HEK293 (cell line): ENCODE results near the gene ZCCHC14.

Experiments used
- CTCF ChIA-PET: fragments of 350-600 bp; formaldehyde crosslinking; extraction: SDS; loops from one replicate; lab custom pipeline; 2021; ENCODE audit warnings: antibody characterized with exemption; lab: Yijun Ruan, JAX
- POLR2A ChIA-PET: fragments of 300-600 bp; formaldehyde crosslinking; extraction: SDS; loops from one replicate; lab custom pipeline; 2020; ENCODE audit warnings: antibody characterized with exemption, inconsistent platforms; lab: Yijun Ruan, JAX
- H3K27ac ChIP-seq: fragments of 200-500 bp; sonication (Bioruptor generic); 2 replicates; pipeline ENCODE4 v1.5.1; 2014; ENCODE audit warnings: low read depth, low read length, control low read depth, inconsistent platforms; ENCODE audit errors: extremely low read depth
- H3K36me3 ChIP-seq, 2 experiments: fragments of 200-500 bp in 1 of 2; sonication (Bioruptor generic) in 1 of 2; 1 replicate in 1 of 2; 2 replicates in 1 of 2; pipeline ENCODE4 v1.5.1; 2014 to 2017; ENCODE audit warnings: inconsistent platforms in 2 of 2, low read length in 2 of 2; ENCODE audit not compliant: control insufficient read depth in 2 of 2, insufficient read depth in 1 of 2
- H3K4me1 ChIP-seq: fragments of 200-500 bp; sonication (Bioruptor generic); 2 replicates; pipeline ENCODE4 v1.5.1; 2014; ENCODE audit warnings: mild to moderate bottlenecking, low read length, inconsistent platforms; ENCODE audit not compliant: control insufficient read depth, insufficient read depth
- H3K4me3 ChIP-seq: 2 replicates; pipeline ENCODE4 v1.5.1; 2011; ENCODE audit warnings: low read depth, mild to moderate bottlenecking, control low read depth, low read length, moderate library complexity
- H3K9me3 ChIP-seq: fragments of 200-500 bp; sonication (Bioruptor generic); 2 replicates; pipeline ENCODE4 v1.5.1; 2014; ENCODE audit warnings: low read depth, low read length, inconsistent platforms; ENCODE audit not compliant: control insufficient read depth, insufficient read depth
- IKZF3 ChIP-seq: fragments of 450-650 bp; IDR thresholded peaks from 2 replicates; pipeline ENCODE4 v1.5.0; 2018; ENCODE audit warnings: missing biosample characterization, mild to moderate bottlenecking, missing genetic modification characterization, moderate library complexity
- YY1 ChIP-seq: fragments of 450-650 bp; formaldehyde crosslinking; IDR thresholded peaks from 2 replicates; pipeline ENCODE4 v1.5.1; 2018; ENCODE audit warnings: missing biosample characterization, missing genetic modification characterization
- ZNF140 ChIP-seq: fragments of 450-650 bp; formaldehyde crosslinking; IDR thresholded peaks from 2 replicates; pipeline ENCODE4 v1.5.1; 2016; ENCODE audit warnings: missing biosample characterization, missing genetic modification characterization
- ZNF175 ChIP-seq: fragments of 450-650 bp; formaldehyde crosslinking; IDR thresholded peaks from 2 replicates; pipeline ENCODE4 v1.5.1; 2016; ENCODE audit warnings: missing biosample characterization, missing genetic modification characterization
- ZNF221 ChIP-seq: fragments of 450-650 bp; formaldehyde crosslinking; IDR thresholded peaks from 2 replicates; pipeline ENCODE4 v1.5.1; 2017; ENCODE audit warnings: missing biosample characterization, missing genetic modification characterization, borderline replicate concordance
- ZNF433 ChIP-seq: fragments of 450-650 bp; formaldehyde crosslinking; IDR thresholded peaks from 2 replicates; pipeline ENCODE4 v1.5.1; 2016; ENCODE audit warnings: missing biosample characterization, missing genetic modification characterization, low read depth
- ZNF785 ChIP-seq: fragments of 450-650 bp; formaldehyde crosslinking; IDR thresholded peaks from 2 replicates; pipeline ENCODE4 v1.5.1; 2016; ENCODE audit warnings: missing biosample characterization, missing genetic modification characterization
- ZNF792 ChIP-seq: fragments of 450-650 bp; formaldehyde crosslinking; IDR thresholded peaks from 2 replicates; pipeline ENCODE4 v1.5.1; 2016; ENCODE audit warnings: missing biosample characterization, missing genetic modification characterization
- TF ChIP-seq, protein P1 (sequence below): fragments of 450-650 bp; formaldehyde crosslinking; IDR thresholded peaks from 2 replicates; pipeline ENCODE4 v1.5.1; 2016; ENCODE audit warnings: missing biosample characterization, missing genetic modification characterization, low read depth
- TF ChIP-seq, protein P2 (sequence below): fragments of 450-650 bp; formaldehyde crosslinking; IDR thresholded peaks from 2 replicates; pipeline ENCODE4 v1.5.1; 2016; ENCODE audit warnings: missing biosample characterization, missing genetic modification characterization
- TF ChIP-seq, protein P3 (sequence below): fragments of 450-650 bp; formaldehyde crosslinking; IDR thresholded peaks from 2 replicates; pipeline ENCODE4 v1.5.1; 2016; ENCODE audit warnings: missing biosample characterization, missing genetic modification characterization, borderline replicate concordance
- TF ChIP-seq, protein P4 (sequence below): fragments of 450-650 bp; formaldehyde crosslinking; IDR thresholded peaks from 2 replicates; pipeline ENCODE4 v1.5.1; 2016; ENCODE audit warnings: missing biosample characterization, missing genetic modification characterization
- TF ChIP-seq, protein P5 (sequence below): fragments of 450-650 bp; formaldehyde crosslinking; IDR thresholded peaks from 2 replicates; pipeline ENCODE4 v1.5.1; 2016; ENCODE audit warnings: missing biosample characterization, missing genetic modification characterization, low read depth
- TF ChIP-seq, protein P6 (sequence below): fragments of 450-650 bp; formaldehyde crosslinking; IDR thresholded peaks from 2 replicates; pipeline ENCODE4; 2016; ENCODE audit warnings: missing biosample characterization, missing genetic modification characterization

Gene ZCCHC14

DNA sequence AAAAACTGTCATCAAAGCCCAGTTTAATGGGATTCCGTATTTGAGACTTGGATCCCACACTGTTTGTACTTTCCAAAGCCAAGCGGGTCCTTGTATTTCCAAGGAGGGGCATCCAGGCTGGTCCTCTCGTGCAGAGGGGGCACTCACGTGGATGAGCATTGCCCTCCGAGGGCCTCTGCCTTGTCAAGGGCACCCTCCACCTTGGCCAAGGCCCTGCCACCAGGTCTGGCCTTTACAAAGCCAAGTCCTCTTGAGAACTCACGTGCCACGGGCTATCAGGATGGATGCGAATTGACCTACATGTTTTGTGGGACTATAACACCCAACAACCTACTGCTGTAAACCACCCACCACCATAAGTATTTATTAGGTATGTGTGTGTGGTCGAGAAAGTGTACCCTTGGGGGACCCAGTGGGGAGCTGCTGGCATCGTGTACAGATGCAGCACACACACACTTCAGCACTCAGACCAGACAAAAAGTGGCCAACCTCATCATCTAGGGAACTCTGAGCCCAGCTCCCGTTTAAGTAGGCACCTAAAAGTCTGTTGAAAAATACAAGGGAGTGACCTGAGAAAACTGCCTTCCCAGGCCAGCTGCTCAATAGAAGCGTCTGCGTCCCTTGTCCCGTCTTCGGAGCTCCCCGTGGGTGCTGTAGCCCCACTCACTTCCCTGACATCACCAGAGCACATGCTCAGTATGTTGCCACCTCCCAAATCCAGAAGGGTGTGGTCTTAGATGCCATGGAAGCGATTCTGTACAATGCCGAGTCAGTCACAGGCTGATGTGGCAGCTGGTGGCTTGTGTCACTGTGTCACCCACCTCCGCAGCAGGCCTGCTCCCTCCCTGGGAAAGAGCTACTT is 87.8 kb downstream of the ZCCHC14 start (continued):
- TF ChIP-seq ZNF175 (tag by site-specific recombination) (no peak), ZNF792 (no peak), YY1 (tag by site-specific recombination) (no peak), ZNF221 (no peak), ZNF140 (tag by site-specific recombination) (no peak), ZNF433 (tag by site-specific recombination) (no peak)
- TF ChIP-seq, protein P1, sequence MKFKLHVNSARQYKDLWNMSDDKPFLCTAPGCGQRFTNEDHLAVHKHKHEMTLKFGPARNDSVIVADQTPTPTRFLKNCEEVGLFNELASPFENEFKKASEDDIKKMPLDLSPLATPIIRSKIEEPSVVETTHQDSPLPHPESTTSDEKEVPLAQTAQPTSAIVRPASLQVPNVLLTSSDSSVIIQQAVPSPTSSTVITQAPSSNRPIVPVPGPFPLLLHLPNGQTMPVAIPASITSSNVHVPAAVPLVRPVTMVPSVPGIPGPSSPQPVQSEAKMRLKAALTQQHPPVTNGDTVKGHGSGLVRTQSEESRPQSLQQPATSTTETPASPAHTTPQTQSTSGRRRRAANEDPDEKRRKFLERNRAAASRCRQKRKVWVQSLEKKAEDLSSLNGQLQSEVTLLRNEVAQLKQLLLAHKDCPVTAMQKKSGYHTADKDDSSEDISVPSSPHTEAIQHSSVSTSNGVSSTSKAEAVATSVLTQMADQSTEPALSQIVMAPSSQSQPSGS: no peak
- TF ChIP-seq, protein P2, sequence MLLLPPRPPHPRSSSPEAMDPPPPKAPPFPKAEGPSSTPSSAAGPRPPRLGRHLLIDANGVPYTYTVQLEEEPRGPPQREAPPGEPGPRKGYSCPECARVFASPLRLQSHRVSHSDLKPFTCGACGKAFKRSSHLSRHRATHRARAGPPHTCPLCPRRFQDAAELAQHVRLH (tag by site-specific recombination): no peak

DNA sequence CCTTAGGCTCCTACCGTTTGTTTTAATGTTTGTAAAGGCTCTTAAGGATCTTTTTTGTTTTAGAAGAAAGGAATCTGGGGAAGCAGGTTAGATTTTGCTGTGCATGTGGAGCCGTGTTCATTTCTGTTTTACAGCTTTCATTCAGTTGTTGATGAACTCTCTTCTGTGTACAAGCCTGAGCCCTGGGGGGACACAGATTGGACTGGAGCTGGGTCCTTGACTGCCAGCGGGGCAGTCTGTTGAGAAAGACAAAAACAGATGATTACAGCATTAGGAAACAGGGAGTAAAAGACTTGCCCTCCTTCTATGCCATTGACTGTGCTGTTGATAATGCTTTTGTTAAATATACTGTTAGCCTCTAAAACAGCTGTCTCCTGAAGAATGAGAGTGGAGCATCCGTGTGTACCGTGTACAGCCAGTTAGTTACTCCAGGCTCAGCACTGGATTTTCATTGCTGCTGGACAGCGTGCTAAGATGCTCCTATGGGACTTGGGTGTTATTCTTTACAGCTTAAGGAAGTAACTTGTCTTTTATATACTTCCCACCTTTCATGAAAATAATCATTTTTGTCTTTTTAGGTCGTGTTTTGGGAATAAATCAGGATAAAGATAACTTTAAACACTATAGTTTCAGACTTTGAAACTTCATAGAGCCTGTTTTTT is 97.5 kb downstream of the ZCCHC14 start:
- no peaks in the 10 kb centered on the region for H3K9me3 ChIP-seq
- no peak overlapping the region for H3K4me3 ChIP-seq
- H3K36me3 ChIP-seq: peaks cover 0 to 19% of the 10 kb centered on the region in 2 experiments; a peak in 2 of 3 replicates
- TF ChIP-seq, protein P3, sequence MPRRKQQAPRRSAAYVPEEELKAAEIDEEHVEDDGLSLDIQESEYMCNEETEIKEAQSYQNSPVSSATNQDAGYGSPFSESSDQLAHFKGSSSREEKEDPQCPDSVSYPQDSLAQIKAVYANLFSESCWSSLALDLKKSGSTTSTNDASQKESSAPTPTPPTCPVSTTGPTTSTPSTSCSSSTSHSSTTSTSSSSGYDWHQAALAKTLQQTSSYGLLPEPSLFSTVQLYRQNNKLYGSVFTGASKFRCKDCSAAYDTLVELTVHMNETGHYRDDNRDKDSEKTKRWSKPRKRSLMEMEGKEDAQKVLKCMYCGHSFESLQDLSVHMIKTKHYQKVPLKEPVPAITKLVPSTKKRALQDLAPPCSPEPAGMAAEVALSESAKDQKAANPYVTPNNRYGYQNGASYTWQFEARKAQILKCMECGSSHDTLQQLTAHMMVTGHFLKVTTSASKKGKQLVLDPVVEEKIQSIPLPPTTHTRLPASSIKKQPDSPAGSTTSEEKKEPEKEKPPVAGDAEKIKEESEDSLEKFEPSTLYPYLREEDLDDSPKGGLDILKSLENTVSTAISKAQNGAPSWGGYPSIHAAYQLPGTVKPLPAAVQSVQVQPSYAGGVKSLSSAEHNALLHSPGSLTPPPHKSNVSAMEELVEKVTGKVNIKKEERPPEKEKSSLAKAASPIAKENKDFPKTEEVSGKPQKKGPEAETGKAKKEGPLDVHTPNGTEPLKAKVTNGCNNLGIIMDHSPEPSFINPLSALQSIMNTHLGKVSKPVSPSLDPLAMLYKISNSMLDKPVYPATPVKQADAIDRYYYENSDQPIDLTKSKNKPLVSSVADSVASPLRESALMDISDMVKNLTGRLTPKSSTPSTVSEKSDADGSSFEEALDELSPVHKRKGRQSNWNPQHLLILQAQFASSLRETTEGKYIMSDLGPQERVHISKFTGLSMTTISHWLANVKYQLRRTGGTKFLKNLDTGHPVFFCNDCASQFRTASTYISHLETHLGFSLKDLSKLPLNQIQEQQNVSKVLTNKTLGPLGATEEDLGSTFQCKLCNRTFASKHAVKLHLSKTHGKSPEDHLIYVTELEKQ (tag by site-specific recombination): no peak
- TF ChIP-seq, protein P4, sequence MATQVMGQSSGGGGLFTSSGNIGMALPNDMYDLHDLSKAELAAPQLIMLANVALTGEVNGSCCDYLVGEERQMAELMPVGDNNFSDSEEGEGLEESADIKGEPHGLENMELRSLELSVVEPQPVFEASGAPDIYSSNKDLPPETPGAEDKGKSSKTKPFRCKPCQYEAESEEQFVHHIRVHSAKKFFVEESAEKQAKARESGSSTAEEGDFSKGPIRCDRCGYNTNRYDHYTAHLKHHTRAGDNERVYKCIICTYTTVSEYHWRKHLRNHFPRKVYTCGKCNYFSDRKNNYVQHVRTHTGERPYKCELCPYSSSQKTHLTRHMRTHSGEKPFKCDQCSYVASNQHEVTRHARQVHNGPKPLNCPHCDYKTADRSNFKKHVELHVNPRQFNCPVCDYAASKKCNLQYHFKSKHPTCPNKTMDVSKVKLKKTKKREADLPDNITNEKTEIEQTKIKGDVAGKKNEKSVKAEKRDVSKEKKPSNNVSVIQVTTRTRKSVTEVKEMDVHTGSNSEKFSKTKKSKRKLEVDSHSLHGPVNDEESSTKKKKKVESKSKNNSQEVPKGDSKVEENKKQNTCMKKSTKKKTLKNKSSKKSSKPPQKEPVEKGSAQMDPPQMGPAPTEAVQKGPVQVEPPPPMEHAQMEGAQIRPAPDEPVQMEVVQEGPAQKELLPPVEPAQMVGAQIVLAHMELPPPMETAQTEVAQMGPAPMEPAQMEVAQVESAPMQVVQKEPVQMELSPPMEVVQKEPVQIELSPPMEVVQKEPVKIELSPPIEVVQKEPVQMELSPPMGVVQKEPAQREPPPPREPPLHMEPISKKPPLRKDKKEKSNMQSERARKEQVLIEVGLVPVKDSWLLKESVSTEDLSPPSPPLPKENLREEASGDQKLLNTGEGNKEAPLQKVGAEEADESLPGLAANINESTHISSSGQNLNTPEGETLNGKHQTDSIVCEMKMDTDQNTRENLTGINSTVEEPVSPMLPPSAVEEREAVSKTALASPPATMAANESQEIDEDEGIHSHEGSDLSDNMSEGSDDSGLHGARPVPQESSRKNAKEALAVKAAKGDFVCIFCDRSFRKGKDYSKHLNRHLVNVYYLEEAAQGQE: peak; percentile 77
- TF ChIP-seq, all 188 proteins: peak for 1
- Histone ChIP-seq H3K4me1 (peaks cover 7% of the 10 kb centered on the region), H3K27ac (no peak overlapping the region)
- POLR2A ChIA-PET: interaction anchor here (0.7 kb wide), 1 partner anchor 63 kb away, joined by 8 read pairs; no protein-coding TSS in a partner anchor
- CTCF ChIA-PET: interaction anchor here (0.6 to 3.0 kb wide), 6 partner anchors 10 to 256 kb away, joined by 3 to 27 read pairs (median 4); partner anchors contain the start of gene FBXO31

DNA sequence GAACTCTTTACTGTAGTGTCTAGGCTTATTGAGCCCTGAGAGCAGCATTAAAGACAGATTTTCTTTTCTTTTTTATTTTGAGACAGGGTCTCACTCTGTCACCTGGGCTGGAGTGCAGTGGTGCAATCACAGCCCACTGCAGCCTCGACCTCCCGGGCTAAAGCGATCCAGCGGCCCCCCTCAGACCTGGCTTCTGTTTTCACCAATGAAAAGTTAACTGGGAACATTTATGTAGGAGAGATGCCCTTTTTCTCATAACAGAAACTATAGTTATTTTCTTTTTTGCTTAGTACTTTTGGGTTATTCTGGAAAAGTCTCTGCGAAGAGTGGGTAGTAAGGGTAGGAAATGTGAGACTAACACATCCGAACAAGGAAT is 99.2 kb downstream of the ZCCHC14 start:
- H3K9me3 ChIP-seq: no peaks in the 10 kb centered on the region
- ChIA-PET POLR2A (interaction anchor here (0.7 to 2.6 kb wide), 2 partner anchors 10 to 76 kb away, joined by 4 to 25 read pairs; partner anchors contain the start of genes C16orf95 and FBXO31), CTCF (interaction anchor here (1.3 to 3.0 kb wide), 4 partner anchors 9 to 242 kb away, joined by 3 to 27 read pairs (median 6); partner anchors contain the start of gene FBXO31)
- peaks cover 7% of the 10 kb centered on the region for H3K4me1 ChIP-seq
- peak overlapping the region; percentile 75 for H3K4me3 ChIP-seq
- no peak overlapping the region for H3K27ac ChIP-seq
- peaks cover 0 to 10% of the 10 kb centered on the region in 2 experiments; a peak in 1 of 3 replicates for H3K36me3 ChIP-seq
- no peak for TF ChIP-seq IKZF3
- TF ChIP-seq, protein P5, sequence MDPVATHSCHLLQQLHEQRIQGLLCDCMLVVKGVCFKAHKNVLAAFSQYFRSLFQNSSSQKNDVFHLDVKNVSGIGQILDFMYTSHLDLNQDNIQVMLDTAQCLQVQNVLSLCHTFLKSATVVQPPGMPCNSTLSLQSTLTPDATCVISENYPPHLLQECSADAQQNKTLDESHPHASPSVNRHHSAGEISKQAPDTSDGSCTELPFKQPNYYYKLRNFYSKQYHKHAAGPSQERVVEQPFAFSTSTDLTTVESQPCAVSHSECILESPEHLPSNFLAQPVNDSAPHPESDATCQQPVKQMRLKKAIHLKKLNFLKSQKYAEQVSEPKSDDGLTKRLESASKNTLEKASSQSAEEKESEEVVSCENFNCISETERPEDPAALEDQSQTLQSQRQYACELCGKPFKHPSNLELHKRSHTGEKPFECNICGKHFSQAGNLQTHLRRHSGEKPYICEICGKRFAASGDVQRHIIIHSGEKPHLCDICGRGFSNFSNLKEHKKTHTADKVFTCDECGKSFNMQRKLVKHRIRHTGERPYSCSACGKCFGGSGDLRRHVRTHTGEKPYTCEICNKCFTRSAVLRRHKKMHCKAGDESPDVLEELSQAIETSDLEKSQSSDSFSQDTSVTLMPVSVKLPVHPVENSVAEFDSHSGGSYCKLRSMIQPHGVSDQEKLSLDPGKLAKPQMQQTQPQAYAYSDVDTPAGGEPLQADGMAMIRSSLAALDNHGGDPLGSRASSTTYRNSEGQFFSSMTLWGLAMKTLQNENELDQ (tag by site-specific recombination): no peak
- no peak for TF ChIP-seq ZNF785 (tag by site-specific recombination)
- TF ChIP-seq, protein P6, sequence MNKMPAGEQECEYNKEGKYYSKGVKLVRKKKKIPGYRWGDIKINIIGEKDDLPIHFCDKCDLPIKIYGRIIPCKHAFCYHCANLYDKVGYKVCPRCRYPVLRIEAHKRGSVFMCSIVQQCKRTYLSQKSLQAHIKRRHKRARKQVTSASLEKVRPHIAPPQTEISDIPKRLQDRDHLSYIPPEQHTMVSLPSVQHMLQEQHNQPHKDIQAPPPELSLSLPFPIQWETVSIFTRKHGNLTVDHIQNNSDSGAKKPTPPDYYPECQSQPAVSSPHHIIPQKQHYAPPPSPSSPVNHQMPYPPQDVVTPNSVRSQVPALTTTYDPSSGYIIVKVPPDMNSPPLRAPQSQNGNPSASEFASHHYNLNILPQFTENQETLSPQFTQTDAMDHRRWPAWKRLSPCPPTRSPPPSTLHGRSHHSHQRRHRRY (tag by site-specific recombination): no peak
